Lower lobe of right lung (tissue), 2 donors: Measurements from ENCODE around the gene ALKBH7. TPM values are rescaled to one million over a fixed set of nuclear protein-coding genes. Genes with fewer than 3 reads are reported as not detected.

Source experiments
- ATAC-seq, 2 donors: fragments of 200-7000 bp; cut with Tn5 transposase; one replicate each; pipeline ENCODE4 v1.9.1; 2020 to 2022; ENCODE audit warnings: mild to moderate bottlenecking in 2 of 2, moderate library complexity in 2 of 2
- DNase-seq: peaks from one replicate; pipeline ENCODE4 v3.0.0-alpha.2; 2020
- H3K27ac ChIP-seq: fragments of 200-600 bp; one replicate; pipeline ENCODE4 v1.8.0; 2022
- H3K27me3 ChIP-seq: fragments of 200-600 bp; one replicate; pipeline ENCODE4 v1.8.0; 2022; ENCODE audit warnings: low read depth
- H3K36me3 ChIP-seq: fragments of 200-600 bp; one replicate; pipeline ENCODE4 v1.8.0; 2022; ENCODE audit warnings: mild to moderate bottlenecking
- H3K4me1 ChIP-seq: fragments of 200-600 bp; one replicate; pipeline ENCODE4 v1.8.0; 2022
- H3K4me3 ChIP-seq: fragments of 200-600 bp; one replicate; pipeline ENCODE4 v1.8.0; 2022; ENCODE audit warnings: mild to moderate bottlenecking
- H3K9me3 ChIP-seq: fragments of 200-600 bp; one replicate; pipeline ENCODE4 v1.8.0; 2022
- CTCF ChIP-seq: fragments of 200-600 bp; IDR thresholded peaks from one replicate; pipeline ENCODE4 v1.8.0; 2022; ENCODE audit warnings: antibody characterized with exemption, mild to moderate bottlenecking
- intact Hi-C: fragments of 100-400 bp; cut with DNase I; formaldehyde crosslinking; loops from one replicate; pipeline ENCODE4 v1.11.0; 2022
- total RNA-seq: library from RNA; stranded (reverse); fragmentation: NEBNext Ultra II Directional; extraction: Animal tissue kit (Norgen Biotek cat#: 25700); gene quantifications from one replicate; pipeline ENCODE4 v1.2.1, GENCODE V29; 2021
- donor health status: DM: no; HTN: yes; CAD: no; lungs with severe emphysema.

Gene ALKBH7
- total RNA-seq, 1 donor from 2014 or later = 61.5 TPM

GRCh38 chr19:6413721-6414643 is 41.4 kb downstream of the ALKBH7 start:
- Histone ChIP-seq H3K27me3 (no peaks in the 10 kb centered on the region), H3K9me3 (no peaks in the 10 kb centered on the region), H3K36me3 (peaks cover 60% of the 10 kb centered on the region), H3K27ac (no peak overlapping the region), H3K4me1 (no peaks in the 10 kb centered on the region), H3K4me3 (no peak overlapping the region)
- TF ChIP-seq CTCF = no peak
- intact Hi-C loops = no loop called here
- ATAC-seq = no peak
- DNase-seq = no peak

- no peak overlapping the region for H3K4me3 ChIP-seq
- no peak overlapping the region for H3K27ac ChIP-seq
- no peak for ATAC-seq
- no peaks in the 10 kb centered on the region for H3K27me3 ChIP-seq
- DNase-seq = no peak
- H3K4me1 ChIP-seq = no peaks in the 10 kb centered on the region
- TF ChIP-seq CTCF = no peak
- H3K36me3 ChIP-seq = peaks cover 70% of the 10 kb centered on the region
- intact Hi-C loops = no loop called here
- H3K9me3 ChIP-seq = no peaks in the 10 kb centered on the region
These were observed 42.4 kb downstream of the ALKBH7 start for GRCh38 chr19:6414793-6415590.

GRCh38 chr19:6415591-6416190 is 43.1 kb downstream of the ALKBH7 start:
- H3K4me3 ChIP-seq = no peak overlapping the region
- intact Hi-C loops = no loop called here
- no peak for TF ChIP-seq CTCF
- no peaks in the 10 kb centered on the region for H3K9me3 ChIP-seq
- ATAC-seq (no peak), DNase-seq (no peak)
- peaks cover 77% of the 10 kb centered on the region for H3K36me3 ChIP-seq
- H3K27ac ChIP-seq = no peak overlapping the region
- H3K4me1 ChIP-seq = no peaks in the 10 kb centered on the region
- H3K27me3 ChIP-seq = no peaks in the 10 kb centered on the region

GRCh38 chr19:6416658-6417405 is 44.2 kb downstream of the ALKBH7 start:
- Histone ChIP-seq H3K36me3 (peaks cover 88% of the 10 kb centered on the region), H3K27ac (no peak overlapping the region), H3K4me3 (no peak overlapping the region), H3K9me3 (no peaks in the 10 kb centered on the region), H3K27me3 (no peaks in the 10 kb centered on the region), H3K4me1 (no peaks in the 10 kb centered on the region)
- DNase-seq (no peak), ATAC-seq (no peak)
- no peak for TF ChIP-seq CTCF
- intact Hi-C loops = no loop called here
